ENCODE data around the gene GDF7.

The GDF7 gene

GRCh38 chr2:20646446-20646845 lies 20.5 kb upstream of the GDF7 start:
- DNase-seq: no peak

DNA sequence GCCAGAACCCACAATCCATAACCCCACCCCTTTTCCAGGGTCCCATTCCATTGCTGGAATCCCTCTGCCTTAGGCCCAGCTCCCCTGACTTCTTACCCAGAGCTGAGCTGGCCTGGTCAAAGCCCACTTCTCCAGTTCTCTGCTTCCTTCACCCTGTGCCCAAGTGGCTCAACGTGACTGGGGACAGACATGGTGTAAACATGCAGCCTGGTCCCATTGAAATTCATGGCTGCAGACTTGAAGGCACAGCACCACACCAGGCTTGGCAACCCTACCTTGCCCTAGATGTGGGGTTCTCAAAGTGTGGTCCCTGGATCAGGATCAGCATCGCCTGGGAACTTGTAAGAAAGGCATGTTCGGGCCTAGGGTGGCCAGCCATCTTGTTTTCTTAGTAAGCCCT lies 19.7 kb upstream of the GDF7 start:
- DNase-seq: no peak

GRCh38 chr2:20647738-20648137 lies 19.2 kb upstream of the GDF7 start:
- no peak for DNase-seq

DNA sequence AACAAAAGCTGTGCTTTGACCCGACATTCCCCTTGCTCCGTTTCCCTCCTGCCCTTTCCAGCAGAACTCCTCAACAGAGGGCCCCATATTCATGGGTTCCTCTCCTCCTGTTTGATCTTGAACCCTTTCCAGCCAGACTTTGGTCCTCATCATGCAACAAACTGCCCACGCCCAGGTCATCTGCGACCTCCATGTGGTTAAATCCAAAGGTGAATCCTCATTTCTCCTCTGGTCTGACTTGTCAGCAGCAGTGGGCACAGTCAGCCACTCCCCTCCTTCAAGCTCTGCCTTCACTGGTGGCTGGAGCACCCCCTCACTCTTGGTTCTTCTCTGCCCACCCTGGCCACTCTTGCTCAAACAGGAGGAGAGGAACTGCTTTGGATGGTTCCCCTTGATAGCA lies 18.7 kb upstream of the GDF7 start:
- DNase-seq: no peak

DNA sequence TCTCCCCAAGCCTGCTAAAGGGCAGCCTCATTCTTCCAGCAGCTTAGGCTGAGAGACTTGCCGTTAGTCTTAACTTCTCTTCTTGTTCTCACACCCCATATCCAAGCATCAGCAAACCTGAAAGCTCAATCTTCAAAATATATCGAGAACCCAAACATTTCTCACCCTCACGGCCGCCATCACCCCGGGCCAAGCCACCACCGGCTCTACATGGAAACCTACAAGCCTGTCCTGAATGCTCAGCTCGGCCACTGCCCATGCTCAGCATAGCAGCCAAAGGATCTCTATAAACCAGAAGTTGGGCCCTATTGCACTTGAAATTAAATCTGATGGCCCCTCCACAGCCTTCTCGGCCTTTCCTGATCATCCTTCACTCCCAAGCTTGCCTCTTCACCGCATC lies 18.1 kb upstream of the GDF7 start:
- no peak for DNase-seq

DNA sequence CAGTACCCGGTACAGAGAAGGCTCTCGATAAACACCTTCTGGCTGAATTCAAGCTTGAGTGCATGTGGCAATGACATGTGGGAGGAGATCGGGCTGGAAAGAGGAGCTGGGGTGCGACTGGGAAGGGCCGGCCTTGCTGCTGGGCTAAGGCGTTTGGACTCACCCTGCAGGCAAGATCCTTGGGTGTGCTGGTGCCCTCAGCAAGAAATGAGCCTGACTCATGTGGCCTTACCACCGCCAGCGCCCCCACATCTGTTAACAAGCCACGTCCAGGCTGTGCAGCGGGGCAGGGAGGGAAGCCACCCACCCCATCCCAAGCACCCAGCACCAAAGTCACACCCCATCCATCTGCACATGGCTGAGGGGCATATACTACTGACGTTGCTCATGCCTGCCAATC lies 17.4 kb upstream of the GDF7 start:
- DNase-seq: peak; percentile 17

DNA sequence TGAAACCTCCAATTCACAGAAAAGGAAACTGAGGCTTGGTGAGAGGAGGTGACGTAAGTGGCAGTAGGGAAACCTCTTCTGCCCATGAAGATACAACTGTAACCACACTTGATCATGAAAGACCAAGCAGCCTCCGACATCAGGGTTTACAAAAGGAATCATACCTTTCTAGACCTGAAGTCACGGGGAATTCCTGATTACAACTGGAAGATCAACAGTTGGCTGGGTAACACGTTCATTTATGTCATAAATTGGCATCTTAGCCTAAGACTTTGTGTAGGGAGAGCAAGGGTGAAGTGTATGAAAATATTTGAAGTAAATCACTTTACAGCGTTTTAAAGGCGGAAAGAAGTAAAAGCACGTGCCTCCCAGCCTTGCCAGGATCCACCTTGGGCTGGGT lies 17.0 kb upstream of the GDF7 start:
- no peak for DNase-seq

DNA sequence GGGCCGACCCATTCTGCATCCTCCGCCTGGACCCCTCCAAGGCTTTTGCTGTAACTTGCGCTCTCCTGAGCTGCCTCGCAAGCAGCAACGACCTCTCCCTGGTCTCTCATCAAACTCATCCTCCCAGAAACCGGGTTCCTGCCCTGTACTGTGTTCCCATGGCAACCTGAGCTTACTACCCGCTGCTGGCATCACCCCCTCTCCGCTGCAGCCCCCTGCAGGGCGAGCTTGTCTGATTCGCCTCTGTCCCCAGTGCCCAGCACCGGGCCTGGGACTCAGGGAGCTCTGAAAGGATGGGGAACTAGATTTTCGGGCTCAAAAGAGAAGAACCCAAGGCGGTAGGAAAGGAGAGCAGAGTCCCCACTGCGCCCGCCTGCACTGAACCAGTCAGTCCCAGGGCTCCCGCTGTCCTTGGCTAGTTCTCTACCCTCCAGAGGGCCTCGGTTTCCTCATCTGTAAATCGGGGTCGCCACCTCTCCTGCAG lies 16.5 kb upstream of the GDF7 start:
- peak; percentile 32 for DNase-seq

- peak; percentile 94 for DNase-seq
Measured at GRCh38 chr2:20650877-20651730, 15.8 kb upstream of the GDF7 start, which contains the start of gene HS1BP3. Gene HS1BP3 (minus strand): TSS chr2:20651098. CDS start chr2:20651063, 35 bp downstream.

DNA sequence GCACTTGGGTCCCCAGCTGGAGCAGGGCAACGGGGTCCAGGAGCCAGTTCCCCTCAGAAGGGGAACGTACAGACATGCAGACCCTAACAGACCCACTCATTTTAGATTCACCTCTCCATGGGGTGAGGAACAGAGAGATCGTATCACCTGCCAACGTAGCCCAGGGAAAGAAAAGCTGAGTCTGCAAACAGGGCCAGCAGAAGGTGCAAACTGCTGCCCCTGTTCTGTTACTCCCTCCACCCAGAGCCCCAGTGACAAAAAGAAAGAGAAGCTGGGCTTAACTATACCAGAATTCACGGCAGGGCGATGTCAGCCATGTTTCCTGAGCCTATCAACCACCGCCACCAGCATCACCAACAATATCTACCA lies 15.2 kb upstream of the GDF7 start:
- no peak for DNase-seq

GRCh38 chr2:20652141-20652540 lies 14.8 kb upstream of the GDF7 start:
- no peak for DNase-seq

- no peak for DNase-seq
Measured at GRCh38 chr2:20652673-20653575, 14.0 kb upstream of the GDF7 start.

DNA sequence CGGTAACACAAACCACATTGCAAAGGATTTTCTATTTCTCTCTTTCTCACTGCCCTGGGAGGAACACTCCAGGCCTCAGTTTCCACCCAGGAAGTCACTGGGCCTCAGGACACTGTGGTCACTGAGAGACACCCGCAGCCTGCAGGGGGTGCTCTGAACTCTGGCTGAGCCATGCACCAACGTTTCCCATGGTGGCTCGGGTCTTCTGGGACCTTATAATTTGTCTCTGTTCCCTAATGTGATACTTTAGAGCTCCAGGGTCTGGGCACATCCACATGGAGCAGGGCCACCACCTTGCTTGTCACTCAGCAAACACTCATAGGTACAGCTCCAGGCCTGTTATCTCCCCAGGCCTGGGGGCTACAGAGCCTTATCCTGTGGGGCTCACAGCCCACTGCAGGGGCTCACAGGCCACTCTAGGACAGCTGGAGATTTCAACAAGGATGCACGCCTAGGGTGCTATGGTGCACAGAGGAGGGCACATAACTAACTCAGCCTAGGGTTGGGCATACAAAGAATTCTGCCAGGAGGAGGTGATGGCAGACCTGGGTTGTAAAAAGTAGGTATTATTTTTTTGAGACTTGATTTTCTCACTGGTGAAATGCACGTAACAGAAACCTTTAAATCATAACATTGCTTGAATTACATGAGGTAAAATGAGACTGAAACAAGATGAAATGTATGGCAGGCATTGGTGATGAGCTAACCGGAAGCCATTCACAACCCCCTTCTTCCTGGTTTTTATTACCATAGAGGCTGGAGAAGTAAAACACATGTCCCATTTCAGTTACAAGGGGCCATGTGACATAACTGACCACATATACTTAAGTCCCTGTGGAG lies 13.0 kb upstream of the GDF7 start:
- DNase-seq: peak; percentile 51

GRCh38 chr2:20654535-20654813 lies 12.5 kb upstream of the GDF7 start:
- no peak for DNase-seq

DNA sequence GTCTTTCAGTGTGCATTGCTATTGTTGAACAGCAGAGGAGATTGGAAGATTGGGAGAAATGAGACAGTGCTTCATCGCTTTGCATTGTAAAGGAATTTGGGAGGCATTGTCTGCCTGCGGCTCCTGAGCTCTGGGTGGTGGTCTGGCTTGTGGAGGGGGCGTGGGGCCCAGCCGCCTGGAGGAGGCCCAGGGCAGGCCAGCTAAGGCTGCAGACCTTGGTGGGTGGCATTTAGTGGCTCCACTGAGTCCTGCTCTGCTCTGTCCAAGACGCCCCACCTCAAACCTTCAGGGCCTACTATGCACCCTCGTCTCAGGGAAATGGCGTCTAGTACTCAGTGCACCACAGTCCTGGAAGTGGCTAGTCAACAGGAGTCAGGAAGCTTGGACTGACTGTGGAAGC lies 10.4 kb upstream of the GDF7 start:
- no peak for DNase-seq

- DNase-seq: no peak
Measured at GRCh38 chr2:20657522-20658235, 9.3 kb upstream of the GDF7 start.

DNA sequence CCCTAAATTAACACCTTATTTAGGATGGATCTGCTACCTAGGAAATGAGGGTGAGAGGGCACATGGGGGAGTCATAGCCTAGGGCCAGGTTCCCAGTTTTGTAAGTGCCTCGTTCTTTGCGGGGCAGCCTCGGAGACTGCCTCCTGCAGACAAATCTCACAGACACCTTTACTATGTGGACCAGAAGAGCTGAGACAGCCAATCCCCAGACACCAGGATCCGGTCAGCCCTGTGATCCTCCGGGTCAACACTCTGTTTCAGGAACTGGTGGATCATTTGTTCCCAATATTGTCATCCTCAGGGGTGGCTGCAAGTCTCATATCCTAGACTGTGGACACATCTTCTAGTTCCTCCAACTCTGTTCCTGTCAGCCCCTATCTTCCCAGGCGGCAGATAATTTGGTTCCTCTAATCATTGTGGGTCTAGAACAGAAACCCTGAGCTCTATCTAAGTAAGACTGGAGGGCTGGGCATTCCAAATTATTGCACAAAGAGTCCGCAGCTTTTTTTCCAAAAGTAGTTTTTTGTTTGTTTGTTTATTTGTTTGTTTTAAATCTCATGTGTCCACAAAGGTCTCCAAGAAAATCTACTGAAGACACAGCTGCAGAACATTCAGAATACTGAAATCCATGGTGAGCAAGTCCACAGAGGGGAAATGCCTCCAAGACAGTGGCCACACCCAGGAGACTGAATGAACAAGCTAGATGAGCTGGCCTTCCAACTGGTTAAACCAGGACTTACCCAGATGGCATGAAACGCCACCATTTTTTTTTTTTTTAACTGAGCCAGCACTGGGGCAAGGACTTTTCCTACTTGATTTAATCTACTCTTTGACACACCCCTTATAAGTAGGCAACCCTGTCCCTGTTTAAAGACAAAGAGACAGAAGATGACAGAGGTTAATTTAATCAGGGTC lies 6.2 kb upstream of the GDF7 start:
- peak; percentile 43 for DNase-seq

- DNase-seq: peak; percentile 76
Measured at GRCh38 chr2:20661421-20662307, 5.3 kb upstream of the GDF7 start.

DNA sequence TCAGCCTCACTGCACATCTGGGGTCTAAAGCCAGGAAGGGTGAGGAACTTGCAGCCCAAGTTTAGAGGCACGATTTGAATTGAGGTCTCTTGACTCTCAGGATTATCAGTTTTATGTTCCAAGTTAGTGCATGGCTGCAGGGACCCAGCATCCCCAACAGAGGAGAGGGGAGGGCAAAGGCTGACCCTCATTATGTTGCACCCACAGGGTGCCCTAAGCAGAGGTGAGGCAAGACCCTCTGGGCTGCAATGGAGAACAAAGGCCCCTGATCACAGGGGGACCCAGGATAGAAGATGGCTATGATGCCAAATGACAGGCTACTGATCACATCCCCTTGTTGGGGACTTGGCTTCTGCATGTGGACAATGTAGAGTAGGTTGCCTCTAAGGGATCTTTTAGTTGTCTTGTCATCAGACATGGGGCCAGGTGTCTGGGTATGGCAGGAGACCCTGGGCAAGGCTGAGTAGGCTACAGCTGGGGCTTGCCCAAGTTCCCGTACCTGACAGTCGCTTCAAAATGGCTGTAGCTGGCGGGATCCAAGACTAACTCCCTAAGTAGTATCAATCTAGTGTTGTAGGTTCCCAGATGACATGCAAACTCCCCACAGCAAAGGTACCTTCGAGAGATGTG lies 4.5 kb upstream of the GDF7 start:
- no peak for DNase-seq
